Heart right ventricle (tissue), 16 donors: Measurements from ENCODE around the gene ENO3. TPM values are rescaled to one million over a fixed set of nuclear protein-coding genes. Genes with fewer than 3 reads are reported as not detected.
"Not testable (repeated sequence)": the region's sequence is repeated elsewhere in the genome, so short reads cannot be mapped to it uniquely, and the experiment has no call there.

Experiments used
- ATAC-seq, 8 donors: fragments of 200-7000 bp; cut with Tn5 transposase; one replicate each; pipeline ENCODE4 v1.9.1; 2020; ENCODE audit warnings: mild to moderate bottlenecking in 8 of 8, moderate library complexity in 8 of 8, moderate number of reproducible peaks in 1 of 8
- DNase-seq, 2 donors: peaks; one replicate each; pipeline ENCODE4 v3.0.0-alpha.2; 2020
- H3K27ac ChIP-seq, 10 donors: fragments of 200-600 bp; sonication (generic) in 2 of 10; one replicate each; pipeline versions ENCODE4 v1.5.0 to v1.8.0; 2020 to 2022; ENCODE audit warnings: mild to moderate bottlenecking in 3 of 10
- H3K27me3 ChIP-seq, 7 donors: fragments of 200-600 bp; one replicate each; pipeline ENCODE4 v1.8.0; 2021 to 2022; ENCODE audit warnings: mild to moderate bottlenecking in 2 of 7
- H3K36me3 ChIP-seq, 9 donors: fragments of 200-600 bp; sonication (generic) in 1 of 9; one replicate each; pipeline versions ENCODE4 v1.5.0 to v1.8.0; 2020 to 2022; ENCODE audit warnings: mild to moderate bottlenecking in 2 of 9
- H3K4me1 ChIP-seq, 9 donors: fragments of 200-600 bp; sonication (generic) in 1 of 9; one replicate each; pipeline versions ENCODE4 v1.5.0 to v1.8.0; 2020 to 2022; ENCODE audit warnings: mild to moderate bottlenecking in 4 of 9
- H3K4me3 ChIP-seq, 10 donors: fragments of 200-600 bp; sonication (generic) in 2 of 10; one replicate each; pipeline versions ENCODE4 v1.5.0 to v1.8.0; 2020 to 2022; ENCODE audit warnings: mild to moderate bottlenecking in 7 of 10, moderate library complexity in 2 of 10
- H3K9me3 ChIP-seq, 11 donors: fragments of 200-600 bp in 10 of 11; sonication (generic) in 2 of 11; one replicate each; pipeline versions ENCODE4 v1.5.0 to v1.8.0; 2013 to 2022; ENCODE audit warnings: mild to moderate bottlenecking in 2 of 11, control low read depth in 1 of 11, moderate library complexity in 1 of 11
- WGBS, 2 donors: extraction: QIAGEN DNeasy Blood & Tissue Kit; methylation state at CpG; one replicate each; pipeline ENCODE4 v1.1.7; 2013; ENCODE audit warnings: inconsistent platforms in 1 of 2; 5-methylcytosine and 5-hydroxymethylcytosine counted together
- intact Hi-C, 10 donors: fragments of 100-400 bp; cut with DNase I; formaldehyde crosslinking; loops; one replicate each; pipeline versions ENCODE4 v1.11.1 to v1.14.2; 2022
- polyA plus RNA-seq, 2 donors: library from polyadenylated mRNA; stranded (reverse); fragments of 200-250 nt; gene quantifications; one replicate each; pipeline ENCODE4 v1.2.3, GENCODE V29; 2013
- total RNA-seq, 10 donors: library from RNA; stranded (reverse); fragmentation: NEBNext Ultra II Directional in 3 of 10; extraction: Animal tissue kit (Norgen Biotek cat#: 25700) in 3 of 10; gene quantifications; one replicate each; pipeline versions ENCODE4 v1.2.1 to v1.2.4, GENCODE V29; 2021 to 2023
- TF ChIP-seq, protein P1 (sequence below), 9 donors: fragments of 200-600 bp; sonication (generic) in 2 of 9; IDR thresholded peaks; one replicate each; pipeline versions ENCODE4 v1.5.0 to v1.8.0; 2021 to 2022; ENCODE audit warnings: antibody characterized with exemption in 9 of 9, mild to moderate bottlenecking in 5 of 9, moderate library complexity in 1 of 9
- donor health status: Arrhythmogenic right ventricular cardiomyopathy.
- donor health status: ischemic (EF 13 %, LVEDD 7.1; RV severe dilation, severe dysfunction).
- donor health status: healthy with polysubstance abuse.
- donor health status: DM: no; HTN: yes; CAD: no.
- donor health status: DM: no; HTN: no; CAD: no.
- donor health status: ischemic (EF 25% LVEDD 6.9; RV normal size, moderate dysfunction).
- donor health status: ischemic (EF 25% LVEDD 5.7; RV mildly dilated, moderate dysfunction).
- donor health status: healthy.
- donor health status: DM: yes; HTN: yes; CAD: no.
- donor health status: Ischemic cardiomyopathy.
- donor health status: ischemic (EF 35%, LVEDD 5.7; RV mildly dilated, moderate dysfunction).
- donor health status: nonischemic (EF 11% LVEDD 7.7; RV severe dilation, severe dysfunction).
- donor health status: DM: yes; HTN: yes; CAD: no.
- donor health status: PGD.
- donor health status: ischemic (EF 29% LVEDD 5.4; RV normal size, mild dysfunction).
- donor health status: nonischemic (EF 23%, LVEDD 6.1; RV moderate dilation, normal function).

The ENO3 gene
- total and polyA plus RNA-seq, 12 donors, result 143 to 1,668 (median 746) TPM

DNA sequence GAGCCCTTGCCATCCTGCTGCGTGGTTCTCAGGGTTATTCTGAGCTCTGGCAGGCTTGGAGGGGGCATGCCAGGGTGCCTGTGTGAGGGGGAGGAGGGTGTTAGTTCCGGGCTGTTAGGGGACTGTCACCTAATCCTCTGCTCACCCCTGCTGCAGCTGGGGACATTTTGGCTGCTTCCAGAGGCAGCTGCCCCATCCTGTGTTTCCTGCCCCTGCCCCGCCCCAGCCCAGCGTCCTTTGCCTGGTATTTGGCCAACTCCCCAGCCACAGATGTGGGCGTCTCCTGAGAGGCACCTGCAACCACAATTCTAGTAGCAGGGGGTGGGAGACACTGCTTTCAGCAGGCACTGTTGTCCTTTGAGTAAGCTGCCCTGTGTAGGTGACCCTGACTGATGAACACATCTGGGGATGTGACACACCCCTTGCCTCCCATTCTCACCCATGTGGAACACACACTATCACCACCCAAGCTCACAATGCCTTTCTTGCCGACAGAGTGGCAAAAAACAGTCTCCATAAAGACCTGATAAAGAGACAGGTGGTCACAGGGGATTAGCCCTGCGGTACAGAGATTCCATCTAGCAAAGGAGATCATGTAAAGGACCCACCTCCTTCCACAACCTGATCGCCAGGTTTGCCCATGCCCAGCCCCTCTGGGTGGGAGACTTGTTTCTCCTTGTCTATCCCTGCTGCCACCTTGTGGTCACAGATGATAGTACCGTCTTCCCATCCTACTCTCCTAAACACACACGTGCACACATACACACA, 47.7 kb upstream of the ENO3 start, which contains the start of gene CHRNE:
Gene CHRNE (minus strand): TSS at position 48 of the 768 bp plus-strand sequence. CDS start 35 bp downstream, at position 13.
- TF ChIP-seq, protein P1, sequence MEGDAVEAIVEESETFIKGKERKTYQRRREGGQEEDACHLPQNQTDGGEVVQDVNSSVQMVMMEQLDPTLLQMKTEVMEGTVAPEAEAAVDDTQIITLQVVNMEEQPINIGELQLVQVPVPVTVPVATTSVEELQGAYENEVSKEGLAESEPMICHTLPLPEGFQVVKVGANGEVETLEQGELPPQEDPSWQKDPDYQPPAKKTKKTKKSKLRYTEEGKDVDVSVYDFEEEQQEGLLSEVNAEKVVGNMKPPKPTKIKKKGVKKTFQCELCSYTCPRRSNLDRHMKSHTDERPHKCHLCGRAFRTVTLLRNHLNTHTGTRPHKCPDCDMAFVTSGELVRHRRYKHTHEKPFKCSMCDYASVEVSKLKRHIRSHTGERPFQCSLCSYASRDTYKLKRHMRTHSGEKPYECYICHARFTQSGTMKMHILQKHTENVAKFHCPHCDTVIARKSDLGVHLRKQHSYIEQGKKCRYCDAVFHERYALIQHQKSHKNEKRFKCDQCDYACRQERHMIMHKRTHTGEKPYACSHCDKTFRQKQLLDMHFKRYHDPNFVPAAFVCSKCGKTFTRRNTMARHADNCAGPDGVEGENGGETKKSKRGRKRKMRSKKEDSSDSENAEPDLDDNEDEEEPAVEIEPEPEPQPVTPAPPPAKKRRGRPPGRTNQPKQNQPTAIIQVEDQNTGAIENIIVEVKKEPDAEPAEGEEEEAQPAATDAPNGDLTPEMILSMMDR (IDR thresholded peaks at IDR 0.05), result peak; percentile 50 to 88 (median 77)
- peak in 3 of 8 donors; percentile 29 to 40 (median 37) for ATAC-seq
- intact Hi-C loops, result loop anchor here in 3 of 10 donors (2.0 to 5.0 kb wide), 3 partner anchors 116 to 191 kb away; partner anchors contain the start of genes ARRB2 (in 1 of the 3), GLTPD2 (in 1 of the 3) and VMO1 (in 1 of the 3)
- Histone ChIP-seq H3K9me3 (no peaks in the 10 kb centered on the region), H3K27ac (peak within 1 kb of the TSS in 9 of 10 donors; percentile 25 to 71 (median 59)), H3K36me3 (no peaks in the 10 kb centered on the region), H3K4me3 (peak within 1 kb of the TSS in 4 of 10 donors; percentile 13 to 53 (median 20)), H3K27me3 (peaks cover 0 to 36% (median 21%) of the 10 kb centered on the region in 7 donors), H3K4me1 (peaks cover 0 to 49% (median 34%) of the 10 kb centered on the region in 9 donors)
- WGBS, 2 donors, result 21 to 24% methylated on average over 10 of the region's 10 CpGs
- DNase-seq, result peak in 1 of 2 donors; percentile 81

GRCh38 chr17:4906642-4907041, 44.3 kb upstream of the ENO3 start:
- H3K4me1 ChIP-seq, result peaks cover 0 to 35% (median 22%) of the 10 kb centered on the region in 9 donors
- not testable (repeated sequence) for H3K27me3 ChIP-seq, H3K4me3 ChIP-seq, H3K9me3 ChIP-seq, H3K36me3 ChIP-seq, ATAC-seq, DNase-seq, H3K27ac ChIP-seq
- intact Hi-C loops, result loop anchor here in 7 of 10 donors (5.0 kb wide), 4 partner anchors 41 to 156 kb away; partner anchors contain the start of genes CAMTA2 (in 3 of the 7), SPAG7 (in 2 of the 7) and PFN1 (in 1 of the 7)

GRCh38 chr17:4908301-4908700, 42.6 kb upstream of the ENO3 start:
- ATAC-seq (peak in 6 of 8 donors; percentile 18 to 55 (median 38)), DNase-seq (no peak)
- Histone ChIP-seq H3K27me3 (no peaks in the 10 kb centered on the region), H3K9me3 (no peaks in the 10 kb centered on the region), H3K27ac (peak overlapping the region in 9 of 10 donors; percentile 28 to 73 (median 56)), H3K4me3 (no peak overlapping the region), H3K4me1 (peaks cover 0 to 24% (median 12%) of the 10 kb centered on the region in 9 donors), H3K36me3 (no peaks in the 10 kb centered on the region)
- TF ChIP-seq, protein P1 (IDR thresholded peaks at IDR 0.05), result no peak
- 51 to 52% methylated on average over 10 of the region's 10 CpGs for WGBS, 2 donors
- intact Hi-C loops, result loop anchor here in 8 of 10 donors (2.0 to 5.0 kb wide), 6 partner anchors 39 to 154 kb away; partner anchors contain the start of genes CAMTA2 (in 4 of the 8), SPAG7 (in 2 of the 8) and PFN1 (in 1 of the 8)

DNA sequence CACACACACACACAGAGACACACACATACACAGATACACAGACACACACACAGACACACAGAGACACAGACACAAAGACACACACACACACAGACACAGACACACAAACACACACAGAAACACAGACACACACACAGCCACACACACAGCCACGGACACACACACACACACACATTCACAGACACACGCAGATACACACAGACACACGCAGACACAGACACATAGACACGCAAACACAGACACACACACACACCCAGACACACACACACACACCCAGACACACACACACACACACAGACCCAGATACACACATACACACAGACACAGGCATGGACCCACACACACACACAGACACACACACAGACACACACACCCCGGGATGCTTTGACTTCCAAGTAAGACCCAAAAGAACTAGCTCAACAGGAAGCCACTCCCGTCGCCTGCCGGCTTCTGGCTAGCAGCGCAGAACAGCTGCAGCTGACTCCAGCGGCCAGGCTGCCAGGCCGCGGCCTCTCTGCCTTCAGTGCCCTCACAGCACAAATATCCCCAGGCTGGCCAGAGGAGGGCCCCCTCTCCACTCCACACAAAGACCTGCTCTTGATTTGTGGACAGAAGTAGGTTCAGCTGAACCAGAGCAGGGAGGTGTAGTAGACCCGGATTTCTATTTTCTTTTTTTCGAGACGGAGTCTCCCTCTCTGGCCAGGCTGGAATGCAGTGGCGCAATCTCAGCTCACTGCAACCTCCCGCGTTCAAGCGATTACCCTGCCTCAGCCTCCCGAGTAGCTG, 42.0 kb upstream of the ENO3 start:
- no peaks in the 10 kb centered on the region for H3K27me3 ChIP-seq
- no peaks in the 10 kb centered on the region for H3K36me3 ChIP-seq
- TF ChIP-seq, protein P1 (IDR thresholded peaks at IDR 0.05), result peak; percentile 76 to 95 (median 89)
- H3K4me3 ChIP-seq, result peak overlapping the region in 2 of 10 donors; percentile 0 to 4
- intact Hi-C loops, result loop anchor here in 8 of 10 donors (1.0 to 5.0 kb wide), 9 partner anchors 38 to 154 kb away; partner anchors contain the start of genes CAMTA2 (in 5 of the 8), SPAG7 (in 3 of the 8) and PFN1 (in 1 of the 8)
- peak; percentile 95 to 98 (median 98) for ATAC-seq
- peak overlapping the region in 9 of 10 donors; percentile 16 to 73 (median 63) for H3K27ac ChIP-seq
- 19 to 22% methylated on average over 20 of the region's 20 CpGs for WGBS, 2 donors
- peaks cover 0 to 19% (median 9%) of the 10 kb centered on the region in 9 donors for H3K4me1 ChIP-seq
- peak; percentile 90 for DNase-seq
- H3K9me3 ChIP-seq, result no peaks in the 10 kb centered on the region
